GDM1 (cell line): ENCODE data around the gene IMP4.
A peak's percentile ranks its signal among the peaks of the same experiment; 100 is the strongest.

Source experiments
- DNase-seq: peaks from one replicate; lab custom pipeline; 2025; lab: John Stamatoyannopoulos, UW

The IMP4 gene

GRCh38 chr2:130357864-130358263, 15.2 kb downstream of the IMP4 start:
- no peak for DNase-seq

- no peak for DNase-seq
Measured at GRCh38 chr2:130358420-130359350, 16.0 kb downstream of the IMP4 start.

GRCh38 chr2:130359466-130359865, 16.8 kb downstream of the IMP4 start:
- no peak for DNase-seq

- no peak for DNase-seq
Measured at GRCh38 chr2:130363479-130363878, 20.8 kb downstream of the IMP4 start.

GRCh38 chr2:130365075-130365474, 22.4 kb downstream of the IMP4 start:
- DNase-seq: no peak

- DNase-seq: no peak
Measured at GRCh38 chr2:130365963-130366362, 23.3 kb downstream of the IMP4 start.

GRCh38 chr2:130366720-130367119, 24.0 kb downstream of the IMP4 start:
- DNase-seq: no peak

GRCh38 chr2:130368786-130369185, 26.1 kb downstream of the IMP4 start:
- no peak for DNase-seq

GRCh38 chr2:130369311-130369964, 26.7 kb downstream of the IMP4 start:
- DNase-seq: no peak

GRCh38 chr2:130369965-130370341, 27.3 kb downstream of the IMP4 start:
- DNase-seq: no peak

GRCh38 chr2:130370490-130370889, 27.8 kb downstream of the IMP4 start:
- no peak for DNase-seq

GRCh38 chr2:130371723-130372054, 29.0 kb downstream of the IMP4 start:
- no peak for DNase-seq

- DNase-seq: peak; percentile 68
Measured at GRCh38 chr2:130372055-130372832, 29.5 kb downstream of the IMP4 start.

GRCh38 chr2:130372833-130373807, 30.4 kb downstream of the IMP4 start:
- DNase-seq: no peak

- DNase-seq: no peak
Measured at GRCh38 chr2:130373808-130374365, 31.2 kb downstream of the IMP4 start.

- DNase-seq: no peak
Measured at GRCh38 chr2:130374587-130375290, 32.0 kb downstream of the IMP4 start.

- no peak for DNase-seq
Measured at GRCh38 chr2:130375291-130376266, 32.9 kb downstream of the IMP4 start.

- no peak for DNase-seq
Measured at GRCh38 chr2:130376433-130377293, 34.0 kb downstream of the IMP4 start.
